ENCODE measurements around the gene ZEB1.
"Not testable (repeated sequence)": the region's sequence is repeated elsewhere in the genome, so short reads cannot be mapped to it uniquely, and the experiment has no call there.

GRCh38 chr10:31364238-31364637 is 45.2 kb downstream of the ZEB1 start:
- TF ChIP-seq CTCF (IDR thresholded peaks at IDR 0.05; ENCODE audit: poor library complexity, severe bottlenecking); EZH2 (IDR thresholded peaks at IDR 0.05; ENCODE audit: borderline replicate concordance, insufficient read depth, low read length, poor library complexity, severe bottlenecking); POLR2AphosphoS5 (IDR thresholded peaks at IDR 0.05); MXI1 (conservative IDR thresholded peaks at IDR 0.05; ENCODE audit: poor library complexity, severe bottlenecking); RAD21 (conservative IDR thresholded peaks at IDR 0.05); TAF1 (IDR thresholded peaks at IDR 0.05; ENCODE audit: low read depth); EP300 (conservative IDR thresholded peaks at IDR 0.05; ENCODE audit: poor library complexity, severe bottlenecking); REST (IDR thresholded peaks at IDR 0.05; ENCODE audit: borderline replicate concordance); SMC3 (conservative IDR thresholded peaks at IDR 0.05; ENCODE audit: poor library complexity): not testable (repeated sequence)

Measured in neural cell (in vitro differentiated cells).